K562 (cell line): ENCODE data around the gene HOXB3. TPM values are rescaled to one million over a fixed set of nuclear protein-coding genes. Genes with fewer than 3 reads are reported as not detected.

Experiments used
- ARID2 ChIP-seq: fragments of 450-650 bp; IDR thresholded peaks from 2 replicates; pipeline ENCODE4 v1.6.1; 2017; ENCODE audit warnings: antibody characterized with exemption, mild to moderate bottlenecking
- GMEB1 ChIP-seq: fragments of 250-450 bp; sonication (Bioruptor Pico); IDR thresholded peaks from 2 replicates; pipeline ENCODE4 v1.4.0; 2020; ENCODE audit warnings: mild to moderate bottlenecking
- NCOA1 ChIP-seq: fragments of 450-650 bp; IDR thresholded peaks from 2 replicates; pipeline ENCODE4 v1.6.1; 2016; ENCODE audit warnings: low read depth
- NR2C1 ChIP-seq, 2 experiments: fragments of 450-650 bp; IDR thresholded peaks; 2 replicates each; pipeline ENCODE4 v1.6.1; 2017; ENCODE audit warnings: mild to moderate bottlenecking in 2 of 2, antibody characterized with exemption in 1 of 2, inconsistent platforms in 1 of 2, missing compliant biosample characterization in 1 of 2, missing genetic modification characterization in 1 of 2
- PATZ1 ChIP-seq: fragments of 250-450 bp; sonication (Bioruptor Pico); IDR thresholded peaks from 2 replicates; pipeline ENCODE4 v1.5.0; 2020; ENCODE audit warnings: mild to moderate bottlenecking, borderline replicate concordance
- SMARCA4 ChIP-seq: fragments of 450-650 bp; IDR thresholded peaks from 2 replicates; pipeline ENCODE4 v1.6.1; 2016
- THRAP3 ChIP-seq: fragments of 450-650 bp; IDR thresholded peaks from 2 replicates; pipeline ENCODE4 v1.6.1; 2016; ENCODE audit warnings: mild to moderate bottlenecking, inconsistent platforms, borderline replicate concordance
- WHSC1 ChIP-seq: IDR thresholded peaks from one replicate; pipeline ENCODE4 v1.6.1; 2012; ENCODE audit warnings: low read length, control low read depth, inconsistent platforms
- ZNF124 ChIP-seq: sonication (generic); formaldehyde crosslinking; IDR thresholded peaks from 2 replicates; pipeline ENCODE4 v1.8.1; 2022; ENCODE audit warnings: missing genetic modification reagents
- ZNF551 ChIP-seq: fragments of 250-450 bp; sonication (Bioruptor Pico); IDR thresholded peaks from 2 replicates; pipeline ENCODE4 v1.5.0; 2021; ENCODE audit warnings: mild to moderate bottlenecking, moderate library complexity
- ZNF778 ChIP-seq: fragments of 450-650 bp; formaldehyde crosslinking; IDR thresholded peaks from 2 replicates; pipeline ENCODE4 v1.4.0; 2020; ENCODE audit warnings: mild to moderate bottlenecking, moderate library complexity
- polyA plus RNA-seq, 8 experiments: library from polyadenylated mRNA; depleted of rRNA in 4 of 8; stranded (reverse) in 5 of 8; unstranded in 3 of 8; fragments of >200 nt; fragmentation: Nextera tagmentation in 2 of 8; fragmentation: Illumina TruSeq in 1 of 8; extraction: Ambion mirVana in 2 of 8; extraction: Trizol in 1 of 8; gene quantifications; 2 replicates each; pipeline versions ENCODE4 v1.2.1 to v1.2.3, GENCODE V29; 2011 to 2014; ENCODE audit warnings: inconsistent platforms in 1 of 8, missing spikeins in 1 of 8
- total RNA-seq, 7 experiments: library from RNA; depleted of rRNA in 6 of 7; stranded (reverse); fragments of >200 nt in 6 of 7; fragmentation: Illumina TruSeq in 2 of 7; extraction: Trizol in 2 of 7; gene quantifications; 2 replicates each; pipeline versions ENCODE4 v1.2.1 to v1.2.3, GENCODE V29; 2011 to 2021; ENCODE audit warnings: low replicate concordance in 1 of 7
- TF ChIP-seq, protein P1 (sequence below): fragments of 450-650 bp; IDR thresholded peaks from 2 replicates; pipeline ENCODE4 v1.6.1; 2018; ENCODE audit warnings: mild to moderate bottlenecking, low read depth; ENCODE audit not compliant: partially characterized antibody
- TF ChIP-seq, protein P2 (sequence below): fragments of 450-650 bp; IDR thresholded peaks from 2 replicates; pipeline ENCODE4 v1.6.1; 2016; ENCODE audit warnings: borderline replicate concordance

Gene HOXB3
- total and polyA plus RNA-seq, 9 of the 15 experiments (the other 6 are each of a cell fraction or from before 2014, with no cell fraction given) = 2.4 to 41.3 (median 20.2) TPM

DNA sequence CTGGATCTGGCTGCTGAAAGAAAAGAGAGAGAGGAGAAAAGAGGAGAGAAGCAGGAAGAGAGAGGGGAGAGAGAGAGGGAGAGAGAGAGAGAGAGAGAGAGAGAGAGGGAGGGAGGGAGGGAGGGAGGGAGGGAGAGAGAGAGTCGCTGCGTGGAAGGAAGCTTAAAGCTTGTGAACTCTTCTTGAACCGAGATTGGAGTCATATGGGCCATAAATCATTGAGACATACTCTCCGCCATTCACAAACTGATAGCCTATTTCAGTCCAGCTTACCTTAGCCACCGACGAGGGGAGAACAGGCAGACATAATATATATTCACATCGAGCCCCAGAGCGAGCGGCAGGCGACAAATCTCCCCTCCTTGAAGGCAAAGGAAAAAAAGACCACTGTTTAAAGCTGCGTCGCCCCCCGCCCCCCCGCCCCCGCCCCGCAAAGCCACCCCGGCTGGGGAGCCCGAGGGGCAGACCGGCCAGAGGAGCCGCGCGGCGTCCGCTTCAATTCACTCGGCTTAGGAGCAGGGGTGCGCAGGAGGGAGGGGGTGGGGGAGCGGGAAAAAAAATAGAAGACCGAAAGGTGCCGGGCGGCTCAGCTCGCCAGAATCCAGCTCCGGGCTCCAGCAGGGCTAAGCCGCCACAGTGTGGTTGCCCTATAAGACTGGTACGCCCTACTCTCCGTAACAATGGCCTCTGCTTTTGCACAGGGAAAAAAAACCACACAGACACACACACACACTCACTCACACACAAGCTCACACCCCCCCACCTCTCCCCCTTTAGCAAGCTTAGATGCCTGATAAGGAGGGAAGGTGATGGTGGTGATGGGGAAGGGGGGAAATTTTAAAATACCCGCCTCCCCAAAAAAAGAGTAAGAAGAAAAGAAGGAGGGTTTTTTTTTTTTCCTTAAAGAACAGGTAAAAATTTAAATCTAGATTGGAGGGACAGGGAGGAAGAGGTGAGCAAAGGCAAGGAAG is 34.5 kb downstream of the HOXB3 start (continued):
- TF ChIP-seq, protein P1, sequence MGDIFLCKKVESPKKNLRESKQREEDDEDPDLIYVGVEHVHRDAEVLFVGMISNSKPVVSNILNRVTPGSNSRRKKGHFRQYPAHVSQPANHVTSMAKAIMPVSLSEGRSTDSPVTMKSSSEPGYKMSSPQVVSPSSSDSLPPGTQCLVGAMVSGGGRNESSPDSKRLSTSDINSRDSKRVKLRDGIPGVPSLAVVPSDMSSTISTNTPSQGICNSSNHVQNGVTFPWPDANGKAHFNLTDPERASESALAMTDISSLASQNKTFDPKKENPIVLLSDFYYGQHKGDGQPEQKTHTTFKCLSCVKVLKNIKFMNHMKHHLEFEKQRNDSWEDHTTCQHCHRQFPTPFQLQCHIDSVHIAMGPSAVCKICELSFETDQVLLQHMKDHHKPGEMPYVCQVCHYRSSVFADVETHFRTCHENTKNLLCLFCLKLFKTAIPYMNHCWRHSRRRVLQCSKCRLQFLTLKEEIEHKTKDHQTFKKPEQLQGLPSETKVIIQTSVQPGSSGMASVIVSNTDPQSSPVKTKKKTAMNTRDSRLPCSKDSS = no peak
- no peak for TF ChIP-seq ZNF124
- TF ChIP-seq NCOA1 = peak; percentile 65
- TF ChIP-seq NR2C1 (IDR thresholded peaks at IDR 0.05) = peak; percentile 42; the same call in 1 of the 2 replicates
- TF ChIP-seq NR2C1 (tag; IDR thresholded peaks at IDR 0.05) = peak; percentile 56; the same call in 1 of the 2 replicates
- TF ChIP-seq ZNF778 (CRISPR knock-in tag) = no peak
- TF ChIP-seq ZNF551 (CRISPR knock-in tag) = no peak
- TF ChIP-seq, protein P2, sequence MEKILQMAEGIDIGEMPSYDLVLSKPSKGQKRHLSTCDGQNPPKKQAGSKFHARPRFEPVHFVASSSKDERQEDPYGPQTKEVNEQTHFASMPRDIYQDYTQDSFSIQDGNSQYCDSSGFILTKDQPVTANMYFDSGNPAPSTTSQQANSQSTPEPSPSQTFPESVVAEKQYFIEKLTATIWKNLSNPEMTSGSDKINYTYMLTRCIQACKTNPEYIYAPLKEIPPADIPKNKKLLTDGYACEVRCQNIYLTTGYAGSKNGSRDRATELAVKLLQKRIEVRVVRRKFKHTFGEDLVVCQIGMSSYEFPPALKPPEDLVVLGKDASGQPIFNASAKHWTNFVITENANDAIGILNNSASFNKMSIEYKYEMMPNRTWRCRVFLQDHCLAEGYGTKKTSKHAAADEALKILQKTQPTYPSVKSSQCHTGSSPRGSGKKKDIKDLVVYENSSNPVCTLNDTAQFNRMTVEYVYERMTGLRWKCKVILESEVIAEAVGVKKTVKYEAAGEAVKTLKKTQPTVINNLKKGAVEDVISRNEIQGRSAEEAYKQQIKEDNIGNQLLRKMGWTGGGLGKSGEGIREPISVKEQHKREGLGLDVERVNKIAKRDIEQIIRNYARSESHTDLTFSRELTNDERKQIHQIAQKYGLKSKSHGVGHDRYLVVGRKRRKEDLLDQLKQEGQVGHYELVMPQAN = no peak
- TF ChIP-seq SMARCA4 = peak; percentile 76
- TF ChIP-seq THRAP3 = no peak
- 0 out of 2 replicates have a peak, but pooled peaks have one; percentile 30 for TF ChIP-seq ARID2
- no peak for TF ChIP-seq PATZ1 (CRISPR knock-in tag)
- TF ChIP-seq WHSC1 = no peak
- TF ChIP-seq GMEB1 (CRISPR knock-in tag) = no peak
